ENCODE measurements around the gene KRTAP10-12.

DNA sequence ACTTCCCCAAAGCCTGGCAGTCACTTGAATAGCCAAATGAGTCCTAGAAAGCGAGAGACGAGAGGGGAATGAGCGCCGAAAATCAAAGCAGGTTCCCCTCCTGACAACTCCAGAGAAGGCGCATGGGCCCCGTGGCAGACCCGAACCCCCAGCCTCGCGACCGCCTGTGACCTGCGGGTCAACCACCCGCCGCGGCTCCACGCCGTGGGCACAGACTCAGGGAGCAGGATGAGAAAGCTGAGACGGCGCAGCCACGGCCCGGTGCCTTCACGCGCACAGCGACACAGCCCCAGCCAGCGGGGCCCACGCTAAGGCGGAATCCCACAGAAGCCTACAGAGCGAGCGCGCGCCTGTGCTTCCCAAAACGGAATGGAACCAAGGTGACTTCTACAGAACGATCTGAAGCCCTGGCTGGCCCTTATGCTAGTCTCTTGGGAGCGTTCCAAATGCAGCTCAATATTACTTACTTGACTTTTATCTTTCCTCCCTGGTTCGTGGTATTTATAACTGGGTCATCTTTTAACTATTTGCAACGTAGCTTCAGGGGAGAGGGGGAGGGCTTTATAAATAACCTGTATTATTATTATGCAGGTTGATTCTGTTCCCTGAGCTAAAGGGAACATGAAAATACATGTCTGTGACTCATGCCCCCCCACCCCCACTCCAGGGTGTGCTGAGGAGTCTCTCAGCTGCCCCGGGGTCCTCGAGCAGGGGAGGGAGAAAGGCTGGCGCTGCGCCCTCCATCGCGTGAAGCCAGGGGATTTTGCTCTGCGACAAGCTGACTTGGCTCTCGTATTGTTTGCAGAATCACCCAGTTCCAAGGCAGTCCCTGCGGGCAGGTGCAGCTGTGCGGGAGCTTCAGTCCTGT, 12.7 kb downstream of the KRTAP10-12 start:
- TF ChIP-seq, protein P1, sequence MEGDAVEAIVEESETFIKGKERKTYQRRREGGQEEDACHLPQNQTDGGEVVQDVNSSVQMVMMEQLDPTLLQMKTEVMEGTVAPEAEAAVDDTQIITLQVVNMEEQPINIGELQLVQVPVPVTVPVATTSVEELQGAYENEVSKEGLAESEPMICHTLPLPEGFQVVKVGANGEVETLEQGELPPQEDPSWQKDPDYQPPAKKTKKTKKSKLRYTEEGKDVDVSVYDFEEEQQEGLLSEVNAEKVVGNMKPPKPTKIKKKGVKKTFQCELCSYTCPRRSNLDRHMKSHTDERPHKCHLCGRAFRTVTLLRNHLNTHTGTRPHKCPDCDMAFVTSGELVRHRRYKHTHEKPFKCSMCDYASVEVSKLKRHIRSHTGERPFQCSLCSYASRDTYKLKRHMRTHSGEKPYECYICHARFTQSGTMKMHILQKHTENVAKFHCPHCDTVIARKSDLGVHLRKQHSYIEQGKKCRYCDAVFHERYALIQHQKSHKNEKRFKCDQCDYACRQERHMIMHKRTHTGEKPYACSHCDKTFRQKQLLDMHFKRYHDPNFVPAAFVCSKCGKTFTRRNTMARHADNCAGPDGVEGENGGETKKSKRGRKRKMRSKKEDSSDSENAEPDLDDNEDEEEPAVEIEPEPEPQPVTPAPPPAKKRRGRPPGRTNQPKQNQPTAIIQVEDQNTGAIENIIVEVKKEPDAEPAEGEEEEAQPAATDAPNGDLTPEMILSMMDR (IDR thresholded peaks at IDR 0.05; ENCODE audit: low read depth, low read length), result no peak
- TF ChIP-seq EZH2phosphoT487 (IDR thresholded peaks at IDR 0.05; ENCODE audit: low read depth), result no peak
